22Rv1 (cell line): Measurements from ENCODE around the gene DHRS4.
"Not testable (repeated sequence)": the region's sequence is repeated elsewhere in the genome, so short reads cannot be mapped to it uniquely, and the experiment has no call there.

ENCODE experiments used
- ZFX ChIP-seq: fragments of 450-650 bp; IDR thresholded peaks from 2 replicates; pipeline ENCODE4 v1.6.1; 2017; ENCODE audit warnings: antibody characterized with exemption, borderline replicate concordance
- TF ChIP-seq, protein P1 (sequence below): fragments of 450-650 bp; IDR thresholded peaks from 2 replicates; pipeline ENCODE4 v1.5.1; 2017; ENCODE audit warnings: mild to moderate bottlenecking

DNA sequence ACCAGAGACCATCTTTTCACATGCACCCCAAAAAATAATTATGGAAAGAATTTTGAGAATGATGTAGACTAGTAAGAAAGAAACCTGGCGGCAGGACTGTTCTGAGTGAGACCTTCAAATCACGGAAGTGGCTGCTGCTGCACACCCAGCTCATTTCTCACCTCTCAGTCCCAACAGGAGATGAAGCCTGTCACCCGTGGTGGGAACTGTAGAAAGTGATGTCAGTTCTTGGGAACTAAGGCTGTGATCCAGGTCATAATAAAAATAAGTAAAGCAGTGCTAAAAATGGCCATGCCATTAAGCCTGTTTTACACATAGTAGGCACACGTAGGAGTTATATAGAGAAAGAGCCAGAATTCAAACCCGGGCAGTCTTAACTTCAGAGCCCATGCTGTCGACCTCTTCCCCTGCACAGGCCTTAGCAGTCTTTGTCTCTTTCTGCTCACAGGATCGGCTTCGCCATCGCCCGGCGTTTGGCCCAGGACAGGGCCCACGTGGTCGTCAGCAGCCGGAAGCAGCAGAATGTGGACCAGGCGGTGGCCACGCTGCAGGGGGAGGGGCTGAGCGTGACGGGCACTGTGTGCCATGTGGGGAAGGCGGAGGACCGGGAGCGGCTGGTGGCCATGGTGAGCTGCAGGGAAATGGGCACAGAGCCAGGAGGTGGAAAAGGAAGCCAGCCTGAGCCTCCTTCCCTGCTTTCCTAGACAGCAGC lies 36.3 kb downstream of the DHRS4 start:
- TF ChIP-seq, protein P1, sequence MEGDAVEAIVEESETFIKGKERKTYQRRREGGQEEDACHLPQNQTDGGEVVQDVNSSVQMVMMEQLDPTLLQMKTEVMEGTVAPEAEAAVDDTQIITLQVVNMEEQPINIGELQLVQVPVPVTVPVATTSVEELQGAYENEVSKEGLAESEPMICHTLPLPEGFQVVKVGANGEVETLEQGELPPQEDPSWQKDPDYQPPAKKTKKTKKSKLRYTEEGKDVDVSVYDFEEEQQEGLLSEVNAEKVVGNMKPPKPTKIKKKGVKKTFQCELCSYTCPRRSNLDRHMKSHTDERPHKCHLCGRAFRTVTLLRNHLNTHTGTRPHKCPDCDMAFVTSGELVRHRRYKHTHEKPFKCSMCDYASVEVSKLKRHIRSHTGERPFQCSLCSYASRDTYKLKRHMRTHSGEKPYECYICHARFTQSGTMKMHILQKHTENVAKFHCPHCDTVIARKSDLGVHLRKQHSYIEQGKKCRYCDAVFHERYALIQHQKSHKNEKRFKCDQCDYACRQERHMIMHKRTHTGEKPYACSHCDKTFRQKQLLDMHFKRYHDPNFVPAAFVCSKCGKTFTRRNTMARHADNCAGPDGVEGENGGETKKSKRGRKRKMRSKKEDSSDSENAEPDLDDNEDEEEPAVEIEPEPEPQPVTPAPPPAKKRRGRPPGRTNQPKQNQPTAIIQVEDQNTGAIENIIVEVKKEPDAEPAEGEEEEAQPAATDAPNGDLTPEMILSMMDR = not testable (repeated sequence)
- not testable (repeated sequence) for TF ChIP-seq ZFX
